ENCODE measurements around the gene SCP2. TPM values are rescaled to one million over a fixed set of nuclear protein-coding genes. Genes with fewer than 3 reads are reported as not detected.
"Not testable (repeated sequence)": the region's sequence is repeated elsewhere in the genome, so short reads cannot be mapped to it uniquely, and the experiment has no call there.

SCP2 gene
- total RNA-seq, 4 donors from 2014 or later, result 114 to 311 (median 223) TPM

DNA sequence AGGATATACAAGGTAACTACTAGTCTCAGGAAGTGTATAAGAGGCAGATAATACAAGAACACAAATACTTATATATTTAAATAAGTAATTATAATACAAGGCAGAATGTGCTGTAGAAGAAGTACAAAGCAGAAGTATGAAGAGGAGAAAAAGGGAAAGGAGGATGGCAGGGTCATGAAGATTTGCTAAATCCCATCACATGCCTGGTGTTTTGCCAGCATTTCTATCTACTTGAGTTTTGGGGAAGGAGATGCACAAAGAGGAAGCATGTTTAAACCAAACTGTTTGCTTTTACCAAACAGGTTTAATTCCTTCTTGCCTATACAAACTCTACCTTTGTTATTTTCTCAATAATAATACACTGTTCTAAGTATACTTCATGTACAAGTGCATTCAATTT, 74.1 kb downstream of the SCP2 start:
- H3K27me3 ChIP-seq, result no peaks in the 10 kb centered on the region
- H3K9me3 ChIP-seq, result no peaks in the 10 kb centered on the region
- intact Hi-C loops (cut with DNase I; ENCODE audit: low total_unique reads) (no loop called here), in situ Hi-C loops (cut with MboI; ENCODE audit: low pct_ligation_motif_present in 1 of 4, low pct_unique_long_range_greater_than_20kb in 1 of 4, low sequenced_read_pairs in 3 of 4) (no loop called here)
- no peak for DNase-seq
- no peak overlapping the region for H3K4me3 ChIP-seq
- no peak overlapping the region for H3K27ac ChIP-seq
- TF ChIP-seq, protein P1, sequence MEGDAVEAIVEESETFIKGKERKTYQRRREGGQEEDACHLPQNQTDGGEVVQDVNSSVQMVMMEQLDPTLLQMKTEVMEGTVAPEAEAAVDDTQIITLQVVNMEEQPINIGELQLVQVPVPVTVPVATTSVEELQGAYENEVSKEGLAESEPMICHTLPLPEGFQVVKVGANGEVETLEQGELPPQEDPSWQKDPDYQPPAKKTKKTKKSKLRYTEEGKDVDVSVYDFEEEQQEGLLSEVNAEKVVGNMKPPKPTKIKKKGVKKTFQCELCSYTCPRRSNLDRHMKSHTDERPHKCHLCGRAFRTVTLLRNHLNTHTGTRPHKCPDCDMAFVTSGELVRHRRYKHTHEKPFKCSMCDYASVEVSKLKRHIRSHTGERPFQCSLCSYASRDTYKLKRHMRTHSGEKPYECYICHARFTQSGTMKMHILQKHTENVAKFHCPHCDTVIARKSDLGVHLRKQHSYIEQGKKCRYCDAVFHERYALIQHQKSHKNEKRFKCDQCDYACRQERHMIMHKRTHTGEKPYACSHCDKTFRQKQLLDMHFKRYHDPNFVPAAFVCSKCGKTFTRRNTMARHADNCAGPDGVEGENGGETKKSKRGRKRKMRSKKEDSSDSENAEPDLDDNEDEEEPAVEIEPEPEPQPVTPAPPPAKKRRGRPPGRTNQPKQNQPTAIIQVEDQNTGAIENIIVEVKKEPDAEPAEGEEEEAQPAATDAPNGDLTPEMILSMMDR (IDR thresholded peaks at IDR 0.05), result no peak
- TF ChIP-seq POLR2AphosphoS5 (IDR thresholded peaks at IDR 0.05), result no peak
- TF ChIP-seq EP300 (IDR thresholded peaks at IDR 0.05; ENCODE audit: low read depth), result no peak
- no peak for TF ChIP-seq POLR2A (IDR thresholded peaks at IDR 0.05)
- H3K36me3 ChIP-seq, result peaks cover 0 to 8% (median 0%) of the 10 kb centered on the region in 4 donors
- no peaks in the 10 kb centered on the region for H3K4me1 ChIP-seq

DNA sequence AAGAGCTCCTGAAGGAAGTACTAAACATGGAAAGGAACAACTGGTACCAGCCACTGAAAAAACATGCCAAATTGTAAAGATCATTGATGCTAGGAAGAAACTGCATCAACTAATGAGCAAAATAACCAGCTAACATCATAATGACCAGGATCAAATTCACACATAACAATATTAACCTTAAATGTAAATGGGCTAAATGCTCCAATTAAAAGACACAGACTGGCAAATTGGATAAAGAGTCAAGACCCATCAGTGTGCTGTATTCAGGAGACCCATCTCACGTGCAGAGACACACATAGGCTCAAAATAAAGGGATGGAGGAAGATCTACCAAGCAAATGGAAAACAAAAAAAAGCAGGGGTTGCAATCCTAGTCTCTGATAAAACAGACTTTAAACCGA, 79.5 kb downstream of the SCP2 start:
- DNase-seq; H3K4me1 ChIP-seq; H3K27ac ChIP-seq; H3K27me3 ChIP-seq; H3K36me3 ChIP-seq; intact Hi-C loops (cut with DNase I; ENCODE audit: low total_unique reads); H3K9me3 ChIP-seq; in situ Hi-C loops (cut with MboI; ENCODE audit: low pct_ligation_motif_present in 1 of 4, low pct_unique_long_range_greater_than_20kb in 1 of 4, low sequenced_read_pairs in 3 of 4); H3K4me3 ChIP-seq: not testable (repeated sequence)
- WGBS, 2 donors (ENCODE audit: low coverage in 1 of 2), result 77 to 100% methylated on average over 1 to 2 of the region's 2 CpGs

DNA sequence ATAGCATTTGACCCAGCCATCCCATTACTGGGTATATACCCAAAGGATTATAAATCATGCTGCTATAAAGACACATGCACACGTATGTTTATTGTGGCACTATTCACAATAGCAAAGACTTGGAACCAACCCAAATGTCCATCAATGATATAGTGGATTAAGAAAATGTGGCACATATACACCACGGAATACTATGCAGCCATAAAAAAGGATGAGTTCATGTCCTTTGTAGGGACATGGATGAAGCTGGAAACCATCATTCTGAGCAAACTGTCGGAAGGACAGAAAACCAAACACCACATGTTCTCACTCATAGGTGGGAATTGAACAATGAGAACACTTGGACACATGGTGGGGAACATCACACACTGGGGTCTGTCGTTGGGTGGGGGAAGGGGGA, 83.2 kb downstream of the SCP2 start:
- H3K27ac ChIP-seq; H3K36me3 ChIP-seq; in situ Hi-C loops (cut with MboI; ENCODE audit: low pct_ligation_motif_present in 1 of 4, low pct_unique_long_range_greater_than_20kb in 1 of 4, low sequenced_read_pairs in 3 of 4); H3K27me3 ChIP-seq; H3K4me3 ChIP-seq; H3K4me1 ChIP-seq; DNase-seq; H3K9me3 ChIP-seq: not testable (repeated sequence)
- intact Hi-C loops (cut with DNase I; ENCODE audit: low total_unique reads), result loop anchor here (10.0 kb wide), 2 partner anchors 55 to 175 kb away; partner anchors contain the start of gene PODN
- WGBS, 2 donors (ENCODE audit: low coverage in 1 of 2), result 82 to 92% methylated on average over 3 to 4 of the region's 4 CpGs

DNA sequence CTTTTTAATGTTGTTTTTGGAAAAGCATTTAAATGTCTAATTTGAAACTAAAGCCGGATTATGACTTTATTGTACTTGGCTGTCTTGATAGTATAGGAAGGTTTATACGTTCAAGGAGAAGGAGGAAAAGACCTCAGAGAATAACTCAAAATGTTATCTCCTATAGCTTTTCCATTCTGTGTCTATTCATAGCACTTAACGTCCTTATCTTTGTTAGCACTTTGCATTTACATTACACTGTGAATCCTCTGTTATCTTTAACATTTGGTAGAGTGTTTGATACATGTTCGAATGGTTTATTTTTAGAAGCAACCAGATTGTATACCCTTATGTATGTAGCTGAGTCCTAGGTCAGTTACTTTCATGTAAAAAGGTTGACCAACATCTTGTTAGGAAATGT, 84.1 kb downstream of the SCP2 start:
- DNase-seq, result no peak
- Histone ChIP-seq H3K36me3 (no peaks in the 10 kb centered on the region), H3K27ac (no peak overlapping the region), H3K4me3 (no peak overlapping the region), H3K9me3 (no peaks in the 10 kb centered on the region), H3K27me3 (no peaks in the 10 kb centered on the region), H3K4me1 (peaks cover 6 to 17% (median 10%) of the 10 kb centered on the region in 4 donors)
- 51 to 57% methylated on average over 4 of the region's 4 CpGs for WGBS, 2 donors (ENCODE audit: low coverage in 1 of 2)
- in situ Hi-C loops (cut with MboI; ENCODE audit: low pct_ligation_motif_present in 1 of 4, low pct_unique_long_range_greater_than_20kb in 1 of 4, low sequenced_read_pairs in 3 of 4) (no loop called here), intact Hi-C loops (cut with DNase I; ENCODE audit: low total_unique reads) (loop anchor here (10.0 kb wide), 2 partner anchors 54 to 174 kb away; partner anchors contain the start of gene PODN)
- TF ChIP-seq EP300 (IDR thresholded peaks at IDR 0.05; ENCODE audit: low read depth), result no peak

DNA sequence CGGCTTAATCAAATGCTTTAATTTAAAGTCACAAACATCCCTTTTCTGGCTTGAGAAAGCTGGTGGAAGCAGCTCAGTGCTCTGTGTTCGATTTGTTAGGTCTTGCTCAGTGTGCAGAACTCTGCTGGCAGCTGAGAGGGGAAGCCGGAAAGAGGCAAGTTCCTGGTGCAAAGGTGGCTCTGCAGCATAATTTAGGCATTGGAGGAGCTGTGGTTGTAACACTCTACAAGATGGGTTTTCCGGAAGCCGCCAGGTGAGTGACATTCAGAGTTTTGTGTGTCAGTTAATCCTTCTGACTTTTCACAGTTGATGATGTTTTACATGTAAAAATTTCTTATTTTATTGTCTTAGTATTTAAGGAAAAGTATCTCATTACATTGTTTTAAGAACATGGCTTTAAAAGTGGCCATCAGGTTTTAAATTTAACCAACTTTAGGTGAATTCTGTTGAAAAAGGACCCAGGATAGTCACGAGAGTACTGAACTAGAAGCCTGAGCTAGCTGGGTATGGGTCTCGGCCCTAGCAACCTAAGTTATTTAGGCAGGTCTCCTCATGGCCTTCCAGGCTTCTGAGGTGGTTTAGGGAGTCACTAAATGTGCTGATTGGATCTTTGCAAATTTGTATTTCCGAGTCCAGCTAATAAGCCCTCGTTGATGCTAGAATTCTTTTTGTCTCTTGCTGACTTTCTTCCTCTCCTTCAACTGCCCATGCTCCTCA, 87.9 kb downstream of the SCP2 start:
- 1 to 8% methylated on average over 7 to 9 of the region's 9 CpGs for WGBS, 2 donors (ENCODE audit: low coverage in 1 of 2)
- peaks cover 7 to 32% (median 13%) of the 10 kb centered on the region in 4 donors for H3K4me1 ChIP-seq
- H3K4me3 ChIP-seq, result peak overlapping the region; percentile 22 to 83 (median 46)
- H3K9me3 ChIP-seq, result no peaks in the 10 kb centered on the region
- DNase-seq, result peak; percentile 85
- intact Hi-C loops (cut with DNase I; ENCODE audit: low total_unique reads), result loop anchor here (10.0 kb wide), 2 partner anchors 50 to 170 kb away; partner anchors contain the start of gene PODN
- H3K27ac ChIP-seq, result peak overlapping the region; percentile 53 to 82 (median 72)
- in situ Hi-C loops (cut with MboI; ENCODE audit: low pct_ligation_motif_present in 1 of 4, low pct_unique_long_range_greater_than_20kb in 1 of 4, low sequenced_read_pairs in 3 of 4), result no loop called here
- TF ChIP-seq, protein P1 (IDR thresholded peaks at IDR 0.05), result no peak
- TF ChIP-seq POLR2AphosphoS5 (IDR thresholded peaks at IDR 0.05) (peak; percentile 52 to 82 (median 66)), POLR2A (IDR thresholded peaks at IDR 0.05) (peak; percentile 52)
- no peaks in the 10 kb centered on the region for H3K27me3 ChIP-seq
- peaks cover 0 to 16% (median 0%) of the 10 kb centered on the region in 4 donors for H3K36me3 ChIP-seq
